GM19193 (cell line): ENCODE data around the gene ANGPTL8.

Source experiments
- POLR2A ChIP-seq: IDR thresholded peaks from 4 replicates; pipeline ENCODE4 v1.6.1; 2011; ENCODE audit not compliant: insufficient read depth, insufficient read length; ENCODE audit errors: extremely low read depth

The ANGPTL8 gene, protein sequence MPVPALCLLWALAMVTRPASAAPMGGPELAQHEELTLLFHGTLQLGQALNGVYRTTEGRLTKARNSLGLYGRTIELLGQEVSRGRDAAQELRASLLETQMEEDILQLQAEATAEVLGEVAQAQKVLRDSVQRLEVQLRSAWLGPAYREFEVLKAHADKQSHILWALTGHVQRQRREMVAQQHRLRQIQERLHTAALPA

GRCh38 chr19:11239377-11240000 is at the start of gene ANGPTL8:
Gene ANGPTL8 (plus strand): TSS chr19:11239619. CDS start chr19:11239638, 19 bp downstream.
- no peak for TF ChIP-seq POLR2A

DNA sequence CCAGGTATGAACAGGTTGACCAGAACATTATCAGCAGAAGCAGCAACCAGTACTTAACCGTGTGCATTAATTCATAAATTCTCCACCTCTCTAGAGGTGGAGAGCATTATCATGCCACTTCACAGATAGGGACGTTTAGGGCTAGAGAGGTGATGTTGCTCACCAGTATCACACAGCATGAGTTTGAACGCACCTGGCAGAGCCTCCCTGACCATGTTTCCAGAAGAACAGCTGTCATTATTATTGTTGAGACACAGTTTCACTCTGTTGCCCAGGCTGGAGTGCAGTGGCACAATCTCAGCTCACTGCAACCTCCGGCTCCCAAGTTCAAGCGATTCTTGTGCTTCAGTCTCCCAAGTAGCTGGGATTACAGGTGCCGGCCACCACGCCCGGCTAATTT is 48.9 kb upstream of the ANGPTL8 start:
- TF ChIP-seq POLR2A = no peak

DNA sequence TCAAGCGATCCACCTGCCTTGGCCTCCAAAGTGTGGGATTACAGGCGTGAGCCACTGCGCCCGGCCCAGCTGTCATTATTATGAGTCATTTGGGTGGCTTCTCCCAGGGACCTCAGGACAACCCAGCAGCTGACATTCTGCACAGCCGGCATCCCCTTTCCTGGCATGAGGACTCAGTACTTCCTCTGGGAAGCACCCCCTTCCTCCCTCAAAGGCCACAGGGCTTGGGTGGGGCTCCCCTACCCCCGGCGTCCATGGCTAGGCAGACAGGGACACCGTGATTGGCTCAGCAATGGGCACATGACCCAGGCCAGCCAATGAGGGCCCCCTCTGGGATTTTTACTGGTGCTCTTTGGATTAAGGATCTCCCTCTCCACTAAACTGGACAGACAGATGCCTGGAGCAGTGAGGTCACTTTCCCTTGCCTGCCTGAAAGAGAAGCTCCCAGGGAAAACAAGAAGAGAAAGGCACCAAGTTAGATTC is 48.1 kb upstream of the ANGPTL8 start:
- TF ChIP-seq POLR2A = no peak

DNA sequence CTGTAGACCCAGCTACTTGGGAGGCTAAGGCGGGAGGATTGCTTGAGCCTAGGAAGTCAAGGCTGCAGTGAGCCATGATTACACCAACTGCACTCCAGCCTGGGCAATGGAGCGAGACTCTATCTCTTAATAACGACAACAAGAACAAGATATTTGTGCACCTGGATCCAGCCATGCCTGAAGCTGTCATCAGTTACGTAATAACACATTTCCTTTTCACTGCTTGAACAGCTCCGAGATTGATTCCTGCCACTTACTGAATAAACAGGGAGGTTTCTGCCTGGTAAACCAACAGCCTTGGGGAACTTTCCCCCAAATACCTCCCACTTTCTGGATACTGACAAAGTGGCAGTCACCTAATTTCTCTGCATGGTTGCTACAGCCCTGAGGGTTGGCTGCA is 47.5 kb upstream of the ANGPTL8 start:
- TF ChIP-seq POLR2A = no peak

DNA sequence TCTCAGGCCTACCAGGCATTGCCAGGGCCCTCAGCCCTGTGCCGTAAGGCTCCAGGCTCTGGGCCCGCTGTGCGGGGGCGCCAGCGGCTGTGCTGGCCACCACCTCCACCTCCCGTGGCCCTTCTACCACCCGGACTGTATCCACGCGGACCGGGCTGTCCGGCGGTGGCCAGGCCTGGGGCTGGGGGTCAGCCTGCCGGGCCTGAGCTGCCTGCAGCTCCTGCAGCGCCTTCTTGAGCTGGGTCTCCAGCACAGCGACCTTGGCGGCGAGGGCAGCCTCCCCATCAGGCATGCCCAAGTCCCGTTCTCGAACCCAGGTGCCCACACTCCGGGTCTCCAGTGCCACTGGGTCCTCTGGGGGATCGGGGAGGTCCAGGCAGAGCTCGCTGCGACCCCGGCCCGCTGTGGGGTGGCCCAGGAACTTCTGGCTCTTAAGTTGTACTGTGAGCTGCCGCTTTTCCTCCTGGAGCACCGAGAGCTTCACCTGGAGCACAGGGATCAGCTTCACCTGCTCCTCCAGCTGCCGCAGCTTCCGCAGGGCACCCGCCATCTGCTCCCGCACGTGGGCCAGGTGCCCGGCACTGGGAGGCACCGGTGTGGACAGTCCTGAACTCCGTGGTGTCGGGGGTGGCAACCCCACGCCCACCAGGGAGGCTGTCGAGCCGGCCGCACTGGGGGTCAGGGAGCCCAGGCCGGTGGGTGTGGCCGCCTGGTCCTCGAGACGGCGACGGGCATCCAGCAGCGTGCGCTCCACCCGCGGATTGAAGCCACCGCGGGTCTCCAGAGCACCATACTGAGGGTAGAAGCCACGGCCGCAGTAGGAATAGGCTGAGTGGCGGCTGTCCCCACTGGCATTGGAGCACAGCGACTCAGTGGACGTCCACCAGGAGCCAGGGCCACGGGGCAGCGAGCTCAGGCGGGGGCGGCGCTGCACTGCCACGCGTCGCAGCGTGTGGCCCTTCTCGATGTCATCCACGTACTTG is 46.2 kb upstream of the ANGPTL8 start:
- TF ChIP-seq POLR2A = no peak

DNA sequence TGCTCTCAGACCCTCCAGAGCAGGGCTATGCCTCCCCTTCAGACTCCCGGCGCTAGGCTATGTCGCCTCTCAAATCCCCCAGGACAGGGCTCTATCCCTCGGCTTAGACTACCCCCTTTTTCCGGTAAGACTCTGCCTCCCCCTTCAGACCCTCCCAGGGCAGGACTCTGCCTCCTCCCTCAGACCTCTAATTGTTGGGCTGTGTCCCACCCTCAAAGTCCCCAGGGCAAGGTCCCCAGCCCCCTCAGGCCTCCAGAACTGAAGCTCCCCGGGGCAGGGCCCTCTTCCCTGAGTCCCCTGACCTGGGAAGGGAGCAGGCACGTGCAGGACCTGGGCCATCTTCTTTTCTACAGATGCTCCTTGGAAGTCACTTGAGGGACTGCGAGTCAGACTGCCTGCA is 45.2 kb upstream of the ANGPTL8 start:
- TF ChIP-seq POLR2A = no peak

- no peak for TF ChIP-seq POLR2A
Measured at GRCh38 chr19:11194656-11195558, 44.5 kb upstream of the ANGPTL8 start.

DNA sequence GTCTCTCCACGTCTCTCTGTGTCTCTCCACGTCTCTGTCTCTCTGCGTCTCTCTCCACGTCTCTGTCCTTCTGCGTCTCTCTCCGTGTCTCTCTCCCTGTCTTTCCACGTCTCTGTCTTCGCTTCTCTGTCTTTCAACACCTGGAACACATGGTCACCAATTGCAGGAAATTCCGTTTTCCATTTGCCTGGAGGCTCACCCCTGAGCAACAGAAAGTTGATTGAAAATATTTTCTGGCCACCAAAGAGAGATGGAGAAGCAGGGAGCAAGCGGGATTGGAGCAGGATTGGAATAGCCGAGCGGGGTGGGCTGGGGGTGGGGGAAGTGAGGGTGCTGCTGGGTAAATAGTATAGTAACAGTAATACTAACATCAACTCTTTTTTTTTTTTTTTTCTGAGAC is 43.7 kb upstream of the ANGPTL8 start:
- no peak for TF ChIP-seq POLR2A

GRCh38 chr19:11196406-11197287 is 42.8 kb upstream of the ANGPTL8 start:
- TF ChIP-seq POLR2A = no peak

GRCh38 chr19:11197291-11198174 is 41.9 kb upstream of the ANGPTL8 start, which contains the start of gene KANK2:
Gene KANK2 (minus strand): TSS chr19:11197545. CDS start chr19:11194511, 3,034 bp downstream.
- TF ChIP-seq POLR2A = peak; percentile 39

DNA sequence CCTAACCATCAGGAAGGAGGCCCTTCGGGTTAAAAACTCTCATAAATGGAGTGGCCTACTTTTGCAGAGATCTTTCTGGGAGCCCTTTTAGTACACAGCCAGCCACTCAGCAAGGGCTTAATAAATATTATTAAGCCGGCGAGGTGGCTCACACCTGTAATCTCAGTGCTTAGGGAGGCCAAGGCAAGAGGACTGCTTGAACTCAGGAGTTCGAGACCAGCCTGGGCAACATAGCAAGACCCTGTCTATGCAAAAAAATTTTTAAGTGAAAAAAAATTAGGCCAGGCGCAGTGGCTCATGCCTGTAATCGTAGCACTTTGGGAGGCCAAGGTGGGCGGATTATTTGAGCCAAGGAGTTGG is 41.3 kb upstream of the ANGPTL8 start:
- TF ChIP-seq POLR2A = no peak

DNA sequence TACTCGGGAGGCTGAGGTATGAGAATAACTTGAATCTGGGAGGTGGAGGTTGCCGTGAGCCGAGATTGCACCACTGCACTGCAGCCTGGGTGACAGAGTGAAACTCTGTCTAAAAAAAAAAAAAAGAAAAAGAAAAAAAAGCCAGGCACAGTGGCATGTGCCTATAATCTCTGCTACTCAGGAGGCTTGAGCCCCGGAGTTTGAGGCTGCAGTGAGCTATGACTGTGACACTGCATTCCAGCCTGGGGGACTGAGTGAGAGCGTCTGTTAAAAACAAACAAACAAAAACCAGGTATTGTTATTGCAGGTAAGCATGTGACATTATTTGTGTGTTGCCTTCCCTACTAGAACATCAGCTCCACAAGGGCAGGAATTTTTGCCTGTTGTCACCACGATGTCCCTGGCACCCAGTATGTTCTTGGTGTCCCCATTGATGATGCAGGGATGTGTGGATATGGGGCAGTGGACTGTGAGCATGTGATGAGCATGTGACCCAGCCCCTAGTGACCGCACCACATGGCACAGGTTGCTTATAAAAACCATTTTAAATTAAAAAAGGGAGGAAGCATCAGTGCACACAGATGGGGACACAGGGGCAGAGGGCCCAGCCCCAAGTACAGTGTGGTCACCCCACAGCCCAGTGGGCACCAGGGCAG is 40.5 kb upstream of the ANGPTL8 start:
- TF ChIP-seq POLR2A = no peak
